Astrocyte of the hippocampus (primary cell): ENCODE data around the gene RAB44.
"Not testable (repeated sequence)": the region's sequence is repeated elsewhere in the genome, so short reads cannot be mapped to it uniquely, and the experiment has no call there.

Experiments used
- DNase-seq: peaks from one replicate; pipeline ENCODE4 v3.0.0; 2011; ENCODE audit warnings: low read depth, low spot score

RAB44 gene, protein sequence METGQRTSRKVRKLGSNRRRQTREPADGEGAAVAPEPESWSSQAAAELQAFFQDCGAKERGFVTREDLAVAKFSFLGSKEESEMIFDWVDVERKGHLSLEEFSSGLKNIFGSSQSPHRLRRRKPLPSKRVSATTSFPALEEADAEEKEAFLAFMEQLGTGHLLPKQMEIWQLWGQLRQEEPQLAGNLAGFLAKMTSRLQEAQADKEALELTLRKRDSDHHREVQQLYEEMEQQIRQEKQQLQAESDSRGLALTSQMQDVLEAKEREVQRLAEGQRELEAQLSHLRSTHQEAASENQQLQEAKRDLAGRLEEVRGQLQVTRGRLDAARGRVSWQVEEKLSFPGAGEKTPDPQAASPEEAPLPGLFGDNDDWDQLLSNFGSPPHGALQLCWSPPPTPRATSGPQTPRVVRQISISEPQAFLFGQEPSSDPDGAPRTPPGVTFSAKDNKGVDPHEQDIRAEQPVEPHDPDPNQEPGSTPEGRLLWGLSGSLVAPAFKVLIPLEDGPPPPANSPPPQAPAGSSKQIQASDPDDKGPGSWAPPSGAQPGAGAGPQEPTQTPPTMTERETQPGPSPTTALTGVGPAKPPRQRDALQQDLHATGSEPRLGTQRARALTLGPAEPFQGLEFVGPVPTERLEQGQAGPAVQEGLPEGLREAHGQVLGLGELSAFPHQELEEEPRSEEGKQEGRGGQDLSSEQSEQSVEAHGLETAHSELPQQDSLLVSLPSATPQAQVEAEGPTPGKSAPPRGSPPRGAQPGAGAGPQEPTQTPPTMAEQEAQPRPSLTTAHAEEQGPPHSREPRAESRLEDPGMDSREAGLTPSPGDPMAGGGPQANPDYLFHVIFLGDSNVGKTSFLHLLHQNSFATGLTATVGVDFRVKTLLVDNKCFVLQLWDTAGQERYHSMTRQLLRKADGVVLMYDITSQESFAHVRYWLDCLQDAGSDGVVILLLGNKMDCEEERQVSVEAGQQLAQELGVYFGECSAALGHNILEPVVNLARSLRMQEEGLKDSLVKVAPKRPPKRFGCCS

DNA sequence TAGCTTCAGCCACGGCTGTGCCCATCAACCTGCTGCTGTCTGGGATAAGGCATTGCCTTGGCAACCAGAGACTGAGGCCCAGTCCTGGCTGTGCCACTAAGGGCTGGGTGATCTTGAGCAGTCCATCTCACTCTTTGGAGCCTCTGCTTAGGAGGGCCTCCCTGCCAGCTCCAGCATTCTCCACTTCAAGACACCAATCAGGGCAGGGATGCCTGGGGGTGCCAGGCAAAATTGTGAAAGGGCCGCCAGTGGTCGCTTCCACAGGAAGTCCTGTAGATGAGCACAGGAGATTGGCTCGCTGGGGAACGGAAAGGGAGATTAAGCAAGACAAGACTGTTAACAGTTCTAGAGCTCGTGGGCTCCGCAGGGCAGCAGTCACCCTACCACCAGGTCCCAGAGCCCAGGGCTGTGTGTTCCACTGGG is at the start of gene RAB44:
Gene RAB44 (plus strand): TSS at position 346 of the 423 bp plus-strand sequence. CDS start 6,410 bp downstream, outside the sequence.
- DNase-seq, result no peak

DNA sequence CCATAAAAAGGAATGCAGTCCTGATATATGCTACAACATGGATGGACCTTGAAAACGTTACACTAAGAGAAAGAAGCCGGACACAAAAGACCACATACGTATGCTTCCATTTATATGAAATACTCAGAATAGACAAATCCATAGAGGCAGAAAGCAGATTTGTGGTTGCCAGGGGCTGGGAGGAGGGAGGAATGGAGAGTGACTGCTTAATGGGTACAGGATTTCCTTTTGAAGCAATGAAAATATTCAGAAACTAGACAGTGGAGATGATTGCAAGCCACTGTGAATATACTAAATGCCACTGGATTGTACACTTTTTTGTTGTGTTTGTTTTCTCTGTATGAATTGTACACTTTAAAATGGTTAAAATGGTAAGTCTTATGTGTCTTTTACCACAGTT is 48.5 kb upstream of the RAB44 start:
- DNase-seq, result no peak

DNA sequence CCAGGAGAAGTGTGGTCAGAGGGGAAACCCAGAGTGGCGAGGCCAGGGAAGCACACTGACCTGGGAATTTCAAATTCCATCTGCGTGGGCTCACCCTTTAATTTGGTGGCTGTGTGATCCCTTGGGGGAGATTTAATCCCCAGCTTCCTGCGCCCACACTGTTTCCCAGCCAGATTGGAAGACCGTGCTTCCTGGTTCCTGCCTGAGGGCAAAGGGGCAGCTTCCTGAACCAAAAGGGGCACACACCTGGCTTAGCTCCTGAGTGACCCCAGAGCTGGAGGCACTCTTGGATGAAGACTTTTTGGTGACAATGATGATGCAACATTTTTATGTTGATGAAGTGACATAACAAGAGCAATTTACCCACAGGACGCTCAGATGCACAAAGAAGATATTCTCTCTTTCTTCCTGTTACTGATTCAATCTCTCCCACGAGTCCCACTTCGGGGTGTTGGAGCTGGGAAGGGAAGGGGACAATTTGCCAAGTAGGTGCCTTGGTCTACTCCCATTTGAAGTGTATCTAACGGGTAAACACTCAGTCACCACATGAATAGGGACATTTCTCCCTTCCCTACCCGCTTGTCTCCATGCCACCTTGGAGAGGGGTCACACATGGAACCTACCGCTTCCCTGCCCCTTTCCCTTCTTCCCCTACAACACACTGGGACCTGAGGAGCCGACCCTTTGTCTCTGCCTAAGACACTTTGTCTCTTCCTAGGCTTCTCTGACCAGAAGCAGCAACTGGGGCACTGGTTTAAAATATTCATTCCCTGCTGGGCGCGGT is 47.7 kb upstream of the RAB44 start:
- DNase-seq, result no peak

DNA sequence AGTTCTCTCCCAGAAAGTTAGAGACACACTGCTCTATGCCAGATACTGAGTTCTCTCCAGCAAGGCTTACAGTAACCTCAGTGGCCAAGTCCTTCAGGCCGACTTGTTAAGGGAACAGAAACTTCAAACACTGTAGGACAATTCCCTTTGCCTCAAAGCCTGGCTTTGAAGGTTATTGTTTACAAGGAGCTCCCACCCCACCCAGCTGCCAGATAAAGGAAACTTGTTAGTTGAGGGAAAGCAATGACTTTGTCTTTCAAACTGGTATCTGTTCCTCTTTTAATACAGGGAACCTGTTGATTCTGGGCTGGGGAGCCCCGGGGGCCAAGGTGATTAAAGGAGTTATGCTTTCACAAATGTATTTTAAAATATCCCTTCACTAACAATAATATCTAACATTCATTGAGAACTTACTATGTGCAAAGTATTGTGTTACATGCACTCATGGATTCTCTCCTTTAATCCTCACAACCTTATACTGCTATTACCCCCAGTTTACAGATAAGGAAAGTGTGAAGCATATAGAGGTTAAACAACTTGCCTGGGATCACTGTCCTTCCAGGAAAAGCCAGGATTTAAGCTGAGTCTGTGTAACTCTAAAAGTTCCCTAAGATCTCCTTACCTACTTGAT is 46.7 kb upstream of the RAB44 start:
- no peak for DNase-seq

DNA sequence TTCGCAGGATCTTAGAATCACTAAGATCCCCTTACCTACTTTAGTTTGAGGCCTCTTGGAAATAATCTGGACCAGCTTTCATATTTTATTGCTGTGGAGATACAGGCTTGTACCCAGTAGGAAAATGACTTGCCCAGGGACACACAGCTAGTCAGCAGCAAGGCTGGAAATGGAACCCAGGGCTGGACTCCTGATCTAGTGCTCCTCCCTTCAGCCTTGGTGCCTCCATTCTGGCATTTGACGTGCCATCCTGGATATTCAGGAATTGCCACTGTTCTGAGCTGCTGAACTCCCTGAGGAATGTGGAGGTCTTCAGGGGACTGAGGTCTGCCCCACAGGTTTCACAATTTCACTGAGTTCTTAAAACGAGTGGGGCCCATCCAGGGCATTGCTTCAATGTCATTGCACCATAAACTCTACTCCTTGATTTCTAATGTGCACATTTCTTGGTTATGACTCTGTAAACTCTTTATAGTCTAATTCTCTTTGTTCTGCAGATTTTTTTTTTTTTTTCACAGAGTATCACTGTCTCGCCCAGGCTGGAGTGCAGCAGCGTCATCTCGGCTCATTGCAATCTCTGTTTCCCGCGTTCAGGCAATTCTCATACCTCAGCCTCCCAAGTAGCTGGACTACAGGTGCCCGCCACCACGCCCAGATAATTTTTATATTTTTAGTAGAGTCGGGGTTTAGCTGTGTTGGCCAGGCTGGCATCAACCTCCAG is 45.8 kb upstream of the RAB44 start:
- DNase-seq, result no peak

DNA sequence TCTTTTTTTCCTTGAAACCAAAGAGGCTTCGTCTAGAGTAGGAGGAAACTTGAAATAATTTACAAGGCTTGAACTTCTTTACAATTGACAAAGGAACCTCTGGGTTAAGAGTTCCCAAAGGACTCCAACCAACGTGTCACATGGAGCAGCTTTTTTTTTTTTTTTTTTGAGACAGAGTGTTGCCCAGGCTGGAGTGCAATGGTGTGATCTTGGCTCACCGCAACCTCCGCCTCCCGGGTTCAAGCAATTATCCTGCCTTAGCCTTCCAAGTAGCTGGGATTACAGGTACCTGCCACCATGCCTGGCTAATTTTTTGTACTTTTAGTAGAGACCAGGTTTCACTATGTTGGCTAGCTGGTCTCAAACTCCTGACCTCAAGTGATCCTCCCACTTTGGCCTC is 43.2 kb upstream of the RAB44 start:
- DNase-seq, result not testable (repeated sequence)

DNA sequence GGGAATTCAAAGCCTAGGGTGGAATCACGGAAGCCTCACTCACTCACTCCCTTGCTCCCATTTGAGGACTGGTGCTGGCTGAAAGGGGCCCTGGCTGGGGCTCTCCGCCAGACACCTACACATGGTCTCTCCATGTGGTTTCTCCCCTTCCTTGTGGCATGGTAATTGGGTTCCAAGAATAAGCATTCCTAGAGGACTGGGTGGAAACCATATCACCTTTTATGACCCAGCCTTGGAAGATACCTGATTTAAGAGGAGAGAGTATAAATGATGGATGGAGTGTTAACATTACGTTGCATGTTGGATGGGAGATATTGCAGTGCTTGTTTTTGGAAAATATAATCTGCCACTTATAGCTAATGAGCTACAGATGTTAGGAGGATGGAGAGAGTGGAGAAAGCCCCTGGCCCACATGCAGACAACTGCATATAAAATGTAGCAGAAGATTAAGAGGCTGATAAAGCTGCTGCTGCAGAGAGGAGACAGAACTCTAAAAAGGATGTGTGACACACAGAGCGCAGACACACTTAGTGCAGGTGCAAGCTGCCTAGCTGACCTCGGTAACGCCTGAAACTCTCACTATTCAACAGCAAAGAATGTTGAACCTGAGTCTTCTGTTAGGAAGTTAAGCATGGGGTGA is 42.4 kb upstream of the RAB44 start:
- DNase-seq, result no peak

DNA sequence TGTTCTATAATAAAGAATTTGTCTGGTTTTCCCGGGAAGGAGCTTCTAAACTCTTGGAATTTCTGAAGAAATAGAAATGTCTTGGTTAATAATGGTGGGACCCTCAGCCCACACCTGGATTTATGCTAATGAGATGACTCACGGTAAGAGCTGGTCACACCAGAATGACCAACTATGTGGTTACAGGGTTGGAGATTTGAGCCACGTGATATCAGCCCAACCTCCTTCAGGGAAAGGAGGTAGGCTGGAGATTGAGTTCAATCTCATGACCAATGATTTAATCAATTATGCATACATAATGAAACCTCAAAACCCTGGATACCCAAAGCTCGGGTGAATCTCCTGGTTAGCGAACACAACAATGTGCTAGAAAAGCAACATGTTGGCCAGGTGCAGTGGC is 41.2 kb upstream of the RAB44 start:
- peak; percentile 55 for DNase-seq

DNA sequence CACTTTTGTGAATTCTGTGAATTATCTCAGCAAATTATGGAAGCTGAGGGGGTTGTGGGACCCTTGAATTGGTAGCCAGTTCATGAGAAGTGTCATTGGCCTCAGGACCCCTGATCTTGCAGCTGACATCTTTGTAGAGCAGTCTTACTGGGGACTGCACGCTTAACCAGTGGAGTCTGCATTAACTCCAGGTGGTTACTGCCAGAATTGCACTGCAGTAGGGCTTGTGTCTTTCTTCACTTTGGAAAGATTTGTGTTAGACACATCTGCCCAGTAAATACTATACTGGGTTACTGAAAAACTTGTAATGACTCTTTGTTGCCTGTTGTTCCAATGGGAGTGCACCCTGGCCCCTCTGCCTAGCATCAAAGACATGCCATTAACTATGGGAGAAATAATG is 40.4 kb upstream of the RAB44 start:
- DNase-seq, result no peak

DNA sequence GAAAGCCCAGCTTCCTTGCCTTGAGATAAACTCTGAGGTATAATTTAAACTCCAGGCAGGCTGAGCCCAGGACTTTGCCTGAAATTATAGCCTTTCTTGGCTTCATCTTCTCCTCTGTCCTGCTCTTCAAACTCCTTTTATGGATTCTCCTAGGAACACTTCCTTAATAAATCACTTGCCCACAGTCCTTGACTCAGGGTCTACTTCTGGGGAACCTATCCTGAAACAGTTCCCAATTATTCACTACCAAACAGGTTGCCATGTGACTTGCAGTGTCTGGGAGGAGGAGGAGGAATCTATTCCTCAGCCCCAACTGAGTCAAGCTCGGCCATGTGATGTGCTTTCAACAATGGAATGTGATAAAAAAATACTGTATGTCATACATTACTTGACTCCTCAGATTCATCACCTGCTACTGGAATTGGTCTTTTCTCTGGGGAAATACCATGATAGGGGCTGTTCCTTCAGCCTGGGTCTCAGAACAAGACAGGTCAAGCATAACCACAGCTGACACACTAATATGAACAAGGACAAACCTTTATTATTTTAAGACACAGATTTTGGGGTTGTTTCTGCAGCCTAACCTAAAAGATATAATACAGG is 39.6 kb upstream of the RAB44 start:
- DNase-seq, result peak; percentile 39

DNA sequence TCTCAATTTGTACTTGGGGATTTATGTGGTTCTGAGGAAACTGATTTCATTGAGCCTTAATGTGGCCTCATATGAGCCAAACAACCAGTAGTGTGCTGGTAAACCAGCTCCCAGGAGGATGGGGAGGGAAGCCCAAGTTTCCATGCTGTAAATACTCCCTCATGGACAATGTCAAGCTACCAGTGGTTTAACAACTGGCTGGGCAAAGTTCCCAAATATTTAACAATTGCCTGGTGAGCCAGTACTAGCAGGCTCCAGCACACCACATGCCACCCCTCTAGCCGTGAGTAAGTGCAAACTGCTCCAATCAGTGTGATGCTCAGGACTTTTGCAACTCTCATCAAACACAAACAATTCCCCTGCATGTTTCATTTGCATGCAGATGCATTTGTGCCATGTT is 38.4 kb upstream of the RAB44 start:
- DNase-seq, result peak; percentile 55

DNA sequence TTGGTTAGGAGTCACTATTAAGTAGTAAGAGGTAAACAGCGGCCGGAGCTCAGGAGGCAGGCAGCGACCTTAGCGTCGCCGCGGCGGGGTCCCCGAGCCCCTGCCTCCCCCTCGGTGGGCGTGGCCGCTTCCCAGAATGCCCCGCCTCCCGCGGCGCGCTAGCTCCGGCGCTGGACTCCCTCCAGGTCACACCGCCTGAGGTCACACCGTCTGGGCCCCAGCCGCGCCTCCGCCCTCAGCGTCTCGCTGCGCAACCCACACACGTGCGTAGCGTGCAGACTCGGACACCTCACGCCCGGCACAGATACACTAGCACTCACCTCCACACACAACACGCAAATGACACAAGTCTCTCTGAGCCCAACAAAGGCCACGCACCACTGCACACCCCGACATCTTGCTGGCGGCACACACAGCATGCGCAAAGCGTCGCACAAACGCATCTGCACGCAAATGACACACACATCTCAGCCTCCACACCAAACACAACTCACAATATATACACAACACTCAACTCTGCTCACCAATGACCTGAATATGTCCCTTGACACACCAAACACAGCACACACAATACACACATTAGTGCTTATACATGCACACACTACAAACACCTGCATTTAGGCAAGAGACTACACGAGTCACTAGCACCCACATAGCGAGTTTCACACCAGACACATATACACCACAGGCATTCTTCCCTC is 36.7 kb upstream of the RAB44 start:
- peak; percentile 60 for DNase-seq

DNA sequence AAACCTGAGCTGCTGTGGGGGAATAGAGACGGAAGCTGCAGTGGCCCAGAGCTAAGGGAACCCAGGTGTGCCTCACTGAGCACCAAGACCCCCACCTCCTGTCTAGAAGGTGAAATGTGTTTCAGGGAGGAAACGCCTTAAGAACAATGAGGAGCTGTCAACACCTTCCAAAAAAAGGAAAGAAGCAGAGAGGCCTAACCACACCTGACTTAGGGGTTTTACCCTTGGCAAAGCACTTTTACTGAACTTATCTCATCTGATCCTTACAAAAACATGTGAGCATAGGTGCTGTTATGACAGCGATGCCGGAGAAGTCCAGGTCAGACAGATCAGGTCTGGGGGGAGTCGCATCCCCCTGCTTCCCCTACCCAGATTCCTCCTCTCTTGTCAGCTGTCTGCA is 35.2 kb upstream of the RAB44 start:
- DNase-seq, result no peak

DNA sequence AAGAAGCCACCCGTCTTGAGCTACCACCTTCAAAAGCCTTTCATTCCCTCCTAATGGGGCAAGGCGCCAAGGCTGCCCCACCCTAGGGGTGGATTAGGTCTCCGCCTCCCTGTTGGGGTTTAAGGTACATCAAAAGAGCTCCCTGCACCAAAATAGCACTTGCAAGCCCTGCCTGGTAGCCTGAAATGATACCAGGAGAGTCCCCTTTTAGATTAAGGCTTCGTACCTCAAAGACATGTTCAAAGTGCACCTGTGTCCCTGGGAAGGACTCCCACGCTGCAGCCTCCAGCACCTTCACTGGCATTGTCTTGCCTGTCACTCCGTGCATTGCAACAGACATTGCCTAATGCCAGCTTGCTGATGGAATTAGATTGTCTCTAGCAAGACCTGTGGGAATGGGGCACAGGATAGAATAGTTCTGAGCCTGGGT is 34.8 kb upstream of the RAB44 start:
- DNase-seq, result no peak

DNA sequence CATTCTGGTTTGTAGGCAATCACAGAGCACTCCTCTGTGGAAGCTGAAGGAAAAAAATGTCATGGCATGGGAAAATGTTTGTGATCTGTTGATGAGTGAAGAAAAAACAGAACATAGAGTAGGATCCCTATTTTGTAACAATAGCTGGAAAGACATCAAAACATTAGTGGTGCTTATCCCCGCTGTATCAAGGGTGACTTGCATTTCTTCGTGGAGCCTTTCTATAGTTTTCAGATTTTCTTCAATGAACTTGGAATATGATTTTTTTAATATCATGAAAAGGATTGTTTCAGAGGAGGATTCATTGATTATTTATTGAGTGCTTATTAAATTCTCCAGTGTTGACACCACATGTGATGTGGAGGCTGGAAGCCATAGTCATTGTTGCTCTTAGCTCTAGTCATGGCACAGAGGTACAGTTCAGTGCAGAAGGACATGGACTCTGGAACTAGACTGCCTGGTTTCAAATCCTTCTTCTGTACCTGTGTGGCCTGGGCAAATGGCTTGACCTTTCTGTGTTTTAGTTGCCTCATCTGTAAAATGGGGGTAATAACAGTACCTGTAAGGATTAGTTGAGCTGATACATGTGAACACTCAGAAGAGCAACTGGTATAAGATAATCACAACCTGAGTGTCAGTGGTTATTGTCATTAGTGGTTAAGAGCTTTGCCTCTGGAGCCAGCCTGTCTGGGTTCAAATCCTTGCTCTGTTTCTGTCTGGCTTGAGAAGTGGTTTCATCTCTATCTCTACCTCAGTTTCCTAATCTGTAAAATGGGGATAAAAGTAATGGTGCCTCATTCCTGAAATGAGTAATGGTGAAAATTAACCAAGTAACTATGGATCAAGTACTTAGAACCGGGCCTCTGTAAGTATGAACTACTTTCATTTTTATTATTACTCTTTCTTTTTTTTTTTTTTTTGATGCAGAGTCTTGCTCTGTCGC is 33.9 kb upstream of the RAB44 start:
- no peak for DNase-seq

DNA sequence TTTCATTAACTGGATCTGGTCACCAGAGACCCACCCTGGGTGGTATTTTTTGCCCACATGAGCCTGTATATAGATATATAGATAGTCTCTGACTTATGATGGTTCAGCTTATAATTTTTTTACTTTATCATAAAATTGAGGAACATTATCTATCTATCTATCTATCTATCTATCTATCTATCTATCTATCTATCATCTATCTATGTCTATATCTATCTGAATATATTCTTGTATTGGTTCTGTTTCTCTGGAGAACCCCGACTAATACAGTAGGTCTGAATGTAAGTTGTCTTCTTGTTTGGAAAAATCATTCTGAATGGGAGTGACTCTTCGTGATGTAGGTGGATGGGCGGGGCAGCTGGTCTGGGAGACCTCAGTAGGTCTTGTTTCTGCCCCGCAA is 32.4 kb upstream of the RAB44 start:
- no peak for DNase-seq

DNA sequence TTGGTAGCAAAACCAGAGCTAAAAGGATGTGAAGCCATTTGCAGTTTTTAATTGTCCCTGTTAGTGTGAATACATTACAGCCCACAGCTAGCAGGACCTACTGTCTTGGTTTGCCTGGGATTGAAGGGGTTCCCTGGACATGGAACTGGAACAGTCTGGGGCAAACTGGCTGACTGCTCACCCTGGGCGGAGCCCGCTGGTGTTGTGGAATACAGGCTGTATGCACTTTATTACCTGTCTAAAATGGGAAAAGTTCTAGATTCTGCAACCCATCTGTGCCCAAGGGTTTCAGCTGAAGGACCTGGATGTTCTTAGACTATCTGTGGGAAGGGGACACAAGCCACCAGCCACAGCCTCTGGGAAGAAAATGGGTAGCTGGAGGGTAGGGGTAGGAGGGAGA is 31.3 kb upstream of the RAB44 start:
- DNase-seq, result no peak
